Mucosa of descending colon (tissue), 3 donors: ENCODE measurements around the gene SLC7A10. TPM values are rescaled to one million over a fixed set of nuclear protein-coding genes. Genes with fewer than 3 reads are reported as not detected.
"Not testable (repeated sequence)": the region's sequence is repeated elsewhere in the genome, so short reads cannot be mapped to it uniquely, and the experiment has no call there.

Experiments used
- ATAC-seq: fragments of 200-7000 bp; cut with Tn5 transposase; one replicate; pipeline ENCODE4 v1.9.1; 2020; ENCODE audit warnings: mild to moderate bottlenecking, moderate library complexity
- DNase-seq, 3 donors: peaks; one replicate each; pipeline ENCODE4 v3.0.0-alpha.2; 2020
- H3K36me3 ChIP-seq: fragments of 200-600 bp; one replicate; pipeline ENCODE4 v1.8.0; 2021; ENCODE audit warnings: low read depth, mild to moderate bottlenecking
- H3K4me1 ChIP-seq: fragments of 200-600 bp; one replicate; pipeline ENCODE4 v1.8.0; 2021; ENCODE audit warnings: low read depth, mild to moderate bottlenecking
- H3K4me3 ChIP-seq: fragments of 200-600 bp; one replicate; pipeline ENCODE4 v1.8.0; 2021; ENCODE audit warnings: mild to moderate bottlenecking
- H3K9me3 ChIP-seq: fragments of 200-600 bp; one replicate; pipeline ENCODE4 v1.8.0; 2021; ENCODE audit warnings: mild to moderate bottlenecking
- intact Hi-C, 2 donors: fragments of 100-400 bp; cut with DNase I in 1 of 2; cut with micrococcal nuclease in 1 of 2; formaldehyde crosslinking; loops; one replicate each; pipeline versions ENCODE4 v1.11.0 to v1.11.1; 2022; cut with DNase I, micrococcal nuclease
- total RNA-seq, 3 donors: library from RNA; stranded (reverse); fragmentation: NEBNext Ultra II Directional in 2 of 3; extraction: Animal tissue kit (Norgen Biotek cat#: 25700) in 2 of 3; gene quantifications; one replicate each; pipeline versions ENCODE4 v1.2.1 to v1.2.4, GENCODE V29; 2021 to 2023
- TF ChIP-seq, protein P1 (sequence below): fragments of 200-600 bp; IDR thresholded peaks from one replicate; pipeline ENCODE4 v1.8.0; 2022; ENCODE audit warnings: antibody characterized with exemption, mild to moderate bottlenecking
- donor health status: DM: no; HTN: no; CAD: no; lungs with moderate emphysema.
- donor health status: DM: no; HTN: no; CAD: no.
- donor health status: DM: no; HTN: yes; CAD: no.

The SLC7A10 gene
- total RNA-seq, 3 donors from 2014 or later: not detected

DNA sequence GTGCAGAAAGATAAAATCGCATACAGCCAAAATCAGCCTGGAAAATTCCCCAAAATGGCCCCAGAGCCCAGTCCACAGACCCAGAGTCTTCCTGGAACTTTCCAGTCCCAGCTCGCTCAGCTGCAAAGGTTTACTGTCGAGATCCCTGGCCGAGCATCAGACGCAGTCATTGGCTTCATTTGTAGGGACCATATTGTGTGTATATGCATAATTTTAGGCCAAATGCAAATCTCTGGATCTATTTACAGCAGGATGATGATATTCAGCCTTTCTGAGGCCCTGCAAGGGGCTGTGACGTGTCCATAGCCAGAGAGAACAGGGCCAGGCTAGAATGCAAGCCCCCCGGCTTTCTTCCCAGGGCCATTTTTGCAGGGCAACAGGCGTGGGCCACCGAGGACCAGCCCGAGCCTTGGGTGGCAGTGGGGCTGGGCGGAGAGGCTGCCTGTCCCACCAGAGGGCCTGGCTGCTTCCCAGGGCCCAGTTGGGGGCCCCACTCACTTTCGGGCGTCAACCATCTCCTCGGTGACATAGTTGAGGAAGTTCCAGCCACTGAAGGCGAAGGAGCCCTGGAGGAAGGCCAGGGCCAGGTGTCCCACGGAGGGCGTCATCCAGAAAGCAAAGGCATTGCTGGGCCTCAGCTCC lies 13.7 kb downstream of the SLC7A10 start:
- Histone ChIP-seq H3K9me3 (no peaks in the 10 kb centered on the region), H3K4me1 (no peaks in the 10 kb centered on the region), H3K36me3 (no peaks in the 10 kb centered on the region), H3K4me3 (no peak overlapping the region)
- TF ChIP-seq, protein P1, sequence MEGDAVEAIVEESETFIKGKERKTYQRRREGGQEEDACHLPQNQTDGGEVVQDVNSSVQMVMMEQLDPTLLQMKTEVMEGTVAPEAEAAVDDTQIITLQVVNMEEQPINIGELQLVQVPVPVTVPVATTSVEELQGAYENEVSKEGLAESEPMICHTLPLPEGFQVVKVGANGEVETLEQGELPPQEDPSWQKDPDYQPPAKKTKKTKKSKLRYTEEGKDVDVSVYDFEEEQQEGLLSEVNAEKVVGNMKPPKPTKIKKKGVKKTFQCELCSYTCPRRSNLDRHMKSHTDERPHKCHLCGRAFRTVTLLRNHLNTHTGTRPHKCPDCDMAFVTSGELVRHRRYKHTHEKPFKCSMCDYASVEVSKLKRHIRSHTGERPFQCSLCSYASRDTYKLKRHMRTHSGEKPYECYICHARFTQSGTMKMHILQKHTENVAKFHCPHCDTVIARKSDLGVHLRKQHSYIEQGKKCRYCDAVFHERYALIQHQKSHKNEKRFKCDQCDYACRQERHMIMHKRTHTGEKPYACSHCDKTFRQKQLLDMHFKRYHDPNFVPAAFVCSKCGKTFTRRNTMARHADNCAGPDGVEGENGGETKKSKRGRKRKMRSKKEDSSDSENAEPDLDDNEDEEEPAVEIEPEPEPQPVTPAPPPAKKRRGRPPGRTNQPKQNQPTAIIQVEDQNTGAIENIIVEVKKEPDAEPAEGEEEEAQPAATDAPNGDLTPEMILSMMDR: no peak
- intact Hi-C loops: no loop called here
- peak in 1 of 3 donors; percentile 20 for DNase-seq
- no peak for ATAC-seq

GRCh38 chr19:33210266-33210940 lies 15.2 kb downstream of the SLC7A10 start:
- no peak overlapping the region for H3K4me3 ChIP-seq
- intact Hi-C loops: no loop called here
- H3K4me1 ChIP-seq: no peaks in the 10 kb centered on the region
- H3K36me3 ChIP-seq: no peaks in the 10 kb centered on the region
- peak in 1 of 3 donors; percentile 27 for DNase-seq
- TF ChIP-seq, protein P1: no peak
- H3K9me3 ChIP-seq: no peaks in the 10 kb centered on the region
- ATAC-seq: no peak

- ATAC-seq, H3K9me3 ChIP-seq, H3K36me3 ChIP-seq, H3K4me3 ChIP-seq, H3K4me1 ChIP-seq, intact Hi-C loops: not testable (repeated sequence)
- peak in 1 of 3 donors; percentile 8 for DNase-seq
Observed at GRCh38 chr19:33209850-33210230, 15.8 kb downstream of the SLC7A10 start.

GRCh38 chr19:33208904-33209849 lies 16.5 kb downstream of the SLC7A10 start:
- ATAC-seq (no peak), DNase-seq (peak in 1 of 3 donors; percentile 34)
- Histone ChIP-seq H3K4me3 (no peak overlapping the region), H3K36me3 (no peaks in the 10 kb centered on the region), H3K9me3 (no peaks in the 10 kb centered on the region), H3K4me1 (no peaks in the 10 kb centered on the region)
- TF ChIP-seq, protein P1: no peak
- intact Hi-C loops: no loop called here

GRCh38 chr19:33208371-33208895 lies 17.2 kb downstream of the SLC7A10 start:
- Histone ChIP-seq H3K4me1 (no peaks in the 10 kb centered on the region), H3K36me3 (no peaks in the 10 kb centered on the region), H3K9me3 (no peaks in the 10 kb centered on the region), H3K4me3 (no peak overlapping the region)
- intact Hi-C loops: no loop called here
- no peak for ATAC-seq
- TF ChIP-seq, protein P1: no peak
- peak in 1 of 3 donors; percentile 18 for DNase-seq
